HCT116 (cell line): Measurements from ENCODE around the gene MTM1. TPM values are rescaled to one million over a fixed set of nuclear protein-coding genes. Genes with fewer than 3 reads are reported as not detected.
A peak's percentile ranks its signal among the peaks of the same experiment; 100 is the strongest.

Source experiments
- ATAC-seq: fragments of 200-7000 bp; cut with Tn5 transposase; 2 replicates; pipeline ENCODE4 v1.9.1; 2020; ENCODE audit warnings: mild to moderate bottlenecking, moderate library complexity
- BruUV-seq: library from RNA; stranded (reverse); fragments of 400-500 nt; replicated peaks from 2 replicates; lab custom pipeline; 2021; lab: Mats Ljungman, UMichigan
- CTCF ChIA-PET: fragments of 300-600 bp; sonication (Branson Sonifier 250); formaldehyde crosslinking; loops from one replicate; lab custom pipeline; 2021; ENCODE audit warnings: antibody characterized with exemption; lab: Charles Lee
- POLR2A ChIA-PET: fragments of 300-600, 350-600 bp; sonication (Branson Sonifier 250); formaldehyde crosslinking; loops from one replicate; lab custom pipeline; 2021; ENCODE audit warnings: antibody characterized with exemption; lab: Charles Lee
- RAD21 ChIA-PET, 2 experiments: fragments of 300-600 bp; sonication (Branson Sonifier 250); formaldehyde crosslinking; loops; one replicate each; lab custom pipeline; 2023; ENCODE audit warnings: low total read pairs in 2 of 2; ENCODE audit not compliant: uncharacterized antibody in 2 of 2, unreplicated experiment in 2 of 2, low non-redundant PET in 1 of 2; lab: Charles Lee
- DNase-seq: peaks from one replicate; pipeline ENCODE4 v3.0.0-alpha.2; 2010; ENCODE audit warnings: low read depth, low spot score
- H2AFZ ChIP-seq: fragments of 200-600 bp; shearing (Covaris generic), sonication (generic); 2 replicates; pipeline ENCODE4 v1.6.1; 2017; ENCODE audit warnings: low read depth, mixed run types, mixed read lengths, antibody characterized with exemption, low read length; ENCODE audit not compliant: poor library complexity, severe bottlenecking
- H3K27ac ChIP-seq: 2 replicates; pipeline ENCODE4 v1.5.1; 2012; ENCODE audit warnings: low read depth, low read length
- H3K27me3 ChIP-seq: fragments of 200-600 bp; sonication (generic); 2 replicates; pipeline ENCODE4 v1.6.1; 2016; ENCODE audit warnings: mixed run types, low read length, mixed read lengths; ENCODE audit not compliant: insufficient read depth
- H3K36me3 ChIP-seq, 2 experiments: fragments of 200-500 bp in 1 of 2; fragments of 200-600 bp in 1 of 2; sonication (Bioruptor generic) in 1 of 2; sonication (generic) in 1 of 2; 2 replicates each; pipeline versions ENCODE4 v1.5.1 to v1.6.1; 2014 to 2016; ENCODE audit warnings: low read length in 2 of 2, inconsistent platforms in 1 of 2, mixed read lengths in 1 of 2, mixed run types in 1 of 2; ENCODE audit not compliant: insufficient read depth in 2 of 2, control insufficient read depth in 1 of 2
- H3K4me1 ChIP-seq, 2 experiments: fragments of 200-600 bp in 1 of 2; sonication (generic) in 1 of 2; 2 replicates each; pipeline versions ENCODE4 v1.5.1 to v1.6.1; 2012 to 2017; ENCODE audit warnings: low read length in 2 of 2, inconsistent platforms in 1 of 2, mild to moderate bottlenecking in 1 of 2, mixed read lengths in 1 of 2, mixed run types in 1 of 2, moderate library complexity in 1 of 2; ENCODE audit not compliant: insufficient read depth in 2 of 2, control insufficient read depth in 1 of 2
- H3K4me2 ChIP-seq: fragments of 200-600 bp; sonication (generic); 2 replicates; pipeline ENCODE4 v1.6.1; 2017; ENCODE audit warnings: mixed run types, low read length, mixed read lengths
- H3K4me3 ChIP-seq, 2 experiments: fragments of 200-600 bp in 1 of 2; sonication (generic) in 1 of 2; replicated peaks in 1 of 2; 2 replicates each; pipeline ENCODE4 v1.5.1; 2011 to 2016; ENCODE audit warnings: low read length in 2 of 2, control low read depth in 1 of 2, low read depth in 1 of 2, mild to moderate bottlenecking in 1 of 2, mixed read lengths in 1 of 2, mixed run types in 1 of 2
- H3K79me2 ChIP-seq: fragments of 200-600 bp; sonication (generic); 2 replicates; pipeline ENCODE4 v1.6.1; 2017; ENCODE audit warnings: mild to moderate bottlenecking, mixed run types, low read length, moderate library complexity, mixed read lengths; ENCODE audit not compliant: insufficient read depth
- H3K9ac ChIP-seq: fragments of 200-600 bp; sonication (generic); 2 replicates; pipeline ENCODE4 v1.6.1; 2016; ENCODE audit warnings: low read length, mixed read lengths
- H3K9me2 ChIP-seq: fragments of 200-600 bp; sonication (generic), shearing (Covaris generic); 2 replicates; pipeline ENCODE4 v1.6.1; 2017; ENCODE audit warnings: mixed run types, mild to moderate bottlenecking, moderate library complexity; ENCODE audit not compliant: insufficient read depth
- H3K9me3 ChIP-seq, 2 experiments: fragments of 200-500 bp in 1 of 2; fragments of 200-600 bp in 1 of 2; sonication (Bioruptor generic) in 1 of 2; sonication (generic) in 1 of 2; 2 replicates each; pipeline ENCODE4 v1.6.1; 2014 to 2017; ENCODE audit warnings: low read length in 2 of 2, mixed read lengths in 2 of 2, inconsistent platforms in 1 of 2, low read depth in 1 of 2, mild to moderate bottlenecking in 1 of 2, mixed run types in 1 of 2, moderate library complexity in 1 of 2; ENCODE audit not compliant: control insufficient read depth in 1 of 2, insufficient read depth in 1 of 2
- H4K20me1 ChIP-seq: fragments of 200-600 bp; sonication (generic), shearing (Covaris generic); 2 replicates; pipeline ENCODE4 v1.6.1; 2017; ENCODE audit warnings: mixed run types, mild to moderate bottlenecking, moderate library complexity; ENCODE audit not compliant: insufficient read depth
- POLR2AphosphoS5 ChIP-seq: IDR thresholded peaks from 2 replicates; pipeline ENCODE4 v1.6.1; 2011; ENCODE audit warnings: mild to moderate bottlenecking, low read depth, low read length, moderate library complexity
- ZNF274 ChIP-seq: fragments of 200-500 bp; sonication (Bioruptor generic); IDR thresholded peaks from 2 replicates; pipeline ENCODE4 v1.6.1; 2014; ENCODE audit warnings: mild to moderate bottlenecking, low read depth, low read length, inconsistent platforms
- intact Hi-C: fragments of 100-400 bp; cut with micrococcal nuclease; formaldehyde crosslinking; loops from 2 replicates; pipeline ENCODE4 v1.10.0; 2022
- total RNA-seq: library from RNA; stranded (reverse); gene quantifications from one replicate; pipeline ENCODE4 v1.2.1, GENCODE V29; 2021; ENCODE audit not compliant: unreplicated experiment
- TF ChIP-seq, protein P1 (sequence below): IDR thresholded peaks from 2 replicates; pipeline ENCODE4 v1.6.1; 2011; ENCODE audit warnings: mild to moderate bottlenecking, low read length, moderate library complexity; ENCODE audit not compliant: insufficient replicate concordance; ENCODE audit errors: extremely low read depth
- TF ChIP-seq, protein P2 (sequence below): IDR thresholded peaks from 2 replicates; pipeline ENCODE4 v1.6.1; 2012; ENCODE audit warnings: low read depth

MTM1 gene
- total RNA-seq, 1 experiment from 2014 or later, result 6.5 TPM

DNA sequence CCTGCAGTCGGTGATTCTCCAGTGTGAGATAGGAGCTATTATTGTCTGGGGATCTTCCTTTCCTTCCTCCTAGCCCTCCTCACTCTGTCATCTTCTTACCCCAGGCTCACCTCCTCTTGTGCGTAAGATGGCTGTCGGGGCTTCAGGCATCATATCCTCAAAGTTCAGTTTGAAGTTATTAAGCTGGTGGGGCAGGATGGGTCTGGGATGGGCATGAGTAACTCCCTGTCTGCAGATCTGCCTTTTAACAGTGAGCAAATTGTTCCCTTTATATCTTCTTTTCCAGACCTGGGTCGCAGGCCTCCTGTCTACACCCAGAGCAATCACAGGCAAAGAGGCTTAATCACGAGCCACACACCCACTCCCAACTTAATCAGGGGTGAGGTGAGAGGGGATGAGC, 123.9 kb downstream of the MTM1 start:
- peak overlapping the region; percentile 77 for H3K4me2 ChIP-seq
- ChIA-PET POLR2A (no interaction called here), RAD21 (no interaction called here), CTCF (interaction anchor here (1.5 kb wide), 1 partner anchor 9 kb away, joined by 5 read pairs; no protein-coding TSS in a partner anchor)
- intact Hi-C loops, result no loop called here
- no peak for TF ChIP-seq POLR2AphosphoS5
- TF ChIP-seq, protein P1, sequence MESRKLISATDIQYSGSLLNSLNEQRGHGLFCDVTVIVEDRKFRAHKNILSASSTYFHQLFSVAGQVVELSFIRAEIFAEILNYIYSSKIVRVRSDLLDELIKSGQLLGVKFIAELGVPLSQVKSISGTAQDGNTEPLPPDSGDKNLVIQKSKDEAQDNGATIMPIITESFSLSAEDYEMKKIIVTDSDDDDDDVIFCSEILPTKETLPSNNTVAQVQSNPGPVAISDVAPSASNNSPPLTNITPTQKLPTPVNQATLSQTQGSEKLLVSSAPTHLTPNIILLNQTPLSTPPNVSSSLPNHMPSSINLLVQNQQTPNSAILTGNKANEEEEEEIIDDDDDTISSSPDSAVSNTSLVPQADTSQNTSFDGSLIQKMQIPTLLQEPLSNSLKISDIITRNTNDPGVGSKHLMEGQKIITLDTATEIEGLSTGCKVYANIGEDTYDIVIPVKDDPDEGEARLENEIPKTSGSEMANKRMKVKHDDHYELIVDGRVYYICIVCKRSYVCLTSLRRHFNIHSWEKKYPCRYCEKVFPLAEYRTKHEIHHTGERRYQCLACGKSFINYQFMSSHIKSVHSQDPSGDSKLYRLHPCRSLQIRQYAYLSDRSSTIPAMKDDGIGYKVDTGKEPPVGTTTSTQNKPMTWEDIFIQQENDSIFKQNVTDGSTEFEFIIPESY, result no peak
- no peak for TF ChIP-seq ZNF274
- TF ChIP-seq, protein P2, sequence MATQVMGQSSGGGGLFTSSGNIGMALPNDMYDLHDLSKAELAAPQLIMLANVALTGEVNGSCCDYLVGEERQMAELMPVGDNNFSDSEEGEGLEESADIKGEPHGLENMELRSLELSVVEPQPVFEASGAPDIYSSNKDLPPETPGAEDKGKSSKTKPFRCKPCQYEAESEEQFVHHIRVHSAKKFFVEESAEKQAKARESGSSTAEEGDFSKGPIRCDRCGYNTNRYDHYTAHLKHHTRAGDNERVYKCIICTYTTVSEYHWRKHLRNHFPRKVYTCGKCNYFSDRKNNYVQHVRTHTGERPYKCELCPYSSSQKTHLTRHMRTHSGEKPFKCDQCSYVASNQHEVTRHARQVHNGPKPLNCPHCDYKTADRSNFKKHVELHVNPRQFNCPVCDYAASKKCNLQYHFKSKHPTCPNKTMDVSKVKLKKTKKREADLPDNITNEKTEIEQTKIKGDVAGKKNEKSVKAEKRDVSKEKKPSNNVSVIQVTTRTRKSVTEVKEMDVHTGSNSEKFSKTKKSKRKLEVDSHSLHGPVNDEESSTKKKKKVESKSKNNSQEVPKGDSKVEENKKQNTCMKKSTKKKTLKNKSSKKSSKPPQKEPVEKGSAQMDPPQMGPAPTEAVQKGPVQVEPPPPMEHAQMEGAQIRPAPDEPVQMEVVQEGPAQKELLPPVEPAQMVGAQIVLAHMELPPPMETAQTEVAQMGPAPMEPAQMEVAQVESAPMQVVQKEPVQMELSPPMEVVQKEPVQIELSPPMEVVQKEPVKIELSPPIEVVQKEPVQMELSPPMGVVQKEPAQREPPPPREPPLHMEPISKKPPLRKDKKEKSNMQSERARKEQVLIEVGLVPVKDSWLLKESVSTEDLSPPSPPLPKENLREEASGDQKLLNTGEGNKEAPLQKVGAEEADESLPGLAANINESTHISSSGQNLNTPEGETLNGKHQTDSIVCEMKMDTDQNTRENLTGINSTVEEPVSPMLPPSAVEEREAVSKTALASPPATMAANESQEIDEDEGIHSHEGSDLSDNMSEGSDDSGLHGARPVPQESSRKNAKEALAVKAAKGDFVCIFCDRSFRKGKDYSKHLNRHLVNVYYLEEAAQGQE, result no peak
- H3K27me3 ChIP-seq, result no peaks in the 10 kb centered on the region
- BruUV-seq, result TSS peak; percentile 66
- no peak for DNase-seq
- H3K9me3 ChIP-seq, result no peaks in the 10 kb centered on the region; a peak in 1 of 4 replicates
- no peak overlapping the region for H2AFZ ChIP-seq
- H3K9ac ChIP-seq, result peak overlapping the region; percentile 66
- H3K36me3 ChIP-seq, result no peaks in the 10 kb centered on the region
- ATAC-seq, result no peak
- peaks cover 23% of the 10 kb centered on the region for H3K79me2 ChIP-seq
- H3K27ac ChIP-seq, result no peak overlapping the region
- H3K9me2 ChIP-seq, result no peaks in the 10 kb centered on the region
- peaks cover 9 to 42% of the 10 kb centered on the region in 2 experiments; a peak in 3 of 4 replicates for H3K4me1 ChIP-seq
- H4K20me1 ChIP-seq, result no peaks in the 10 kb centered on the region
- peak overlapping the region; percentile 57 to 59 for H3K4me3 ChIP-seq
